ENCODE results near the gene FAM107B.

- TF ChIP-seq EZH2 (IDR thresholded peaks at IDR 0.05; ENCODE audit: insufficient read depth, poor library complexity, severe bottlenecking) (no peak), EZH2phosphoT487 (IDR thresholded peaks at IDR 0.05; ENCODE audit: insufficient read depth, low read depth) (no peak)
Observed at GRCh38 chr10:14611968-14612693, 162.6 kb downstream of the FAM107B start.

Measured in GM23248 (cell line).